ENCODE results near the gene GLCE. TPM values are rescaled to one million over a fixed set of nuclear protein-coding genes. Genes with fewer than 3 reads are reported as not detected.

Gene GLCE
- total and polyA plus RNA-seq, 9 of the 15 experiments (the other 6 are each of a cell fraction or from before 2014, with no cell fraction given), result 4.6 to 12.3 (median 10.6) TPM

DNA sequence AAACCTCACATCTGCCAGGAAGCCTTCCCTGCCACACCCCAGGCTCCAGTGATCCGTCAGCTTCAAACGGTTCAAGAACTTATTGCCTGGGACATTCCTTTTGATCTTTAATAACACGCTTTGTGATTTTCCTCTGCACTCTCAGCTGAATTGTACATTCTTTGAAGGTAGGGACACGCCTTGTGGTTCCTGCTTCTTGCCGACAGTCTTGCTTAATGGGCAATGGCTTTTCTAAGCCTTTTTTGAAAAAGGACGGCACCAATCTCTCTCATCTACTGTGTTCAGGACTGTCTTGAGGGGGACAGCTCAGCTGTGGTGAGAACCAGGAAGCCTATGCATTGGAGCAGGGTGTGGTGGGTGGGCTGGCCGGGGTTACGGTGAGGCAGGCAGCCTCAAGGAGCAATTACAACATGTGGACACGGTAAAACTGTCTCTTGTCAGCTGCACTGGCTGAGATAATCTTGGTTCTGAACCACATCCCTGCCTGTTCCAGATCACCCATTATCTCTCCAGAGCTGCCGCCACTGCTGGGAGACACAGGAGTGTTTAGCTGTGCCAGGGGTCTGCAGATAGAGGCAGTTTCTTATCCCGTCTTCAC, 46.0 kb upstream of the GLCE start (continued):
- no peak for TF ChIP-seq ARID4B (CRISPR knock-in tag; IDR thresholded peaks at IDR 0.05)
- no peak for TF ChIP-seq NCOA1 (IDR thresholded peaks at IDR 0.05; ENCODE audit: low read depth)
- TF ChIP-seq, protein P1, sequence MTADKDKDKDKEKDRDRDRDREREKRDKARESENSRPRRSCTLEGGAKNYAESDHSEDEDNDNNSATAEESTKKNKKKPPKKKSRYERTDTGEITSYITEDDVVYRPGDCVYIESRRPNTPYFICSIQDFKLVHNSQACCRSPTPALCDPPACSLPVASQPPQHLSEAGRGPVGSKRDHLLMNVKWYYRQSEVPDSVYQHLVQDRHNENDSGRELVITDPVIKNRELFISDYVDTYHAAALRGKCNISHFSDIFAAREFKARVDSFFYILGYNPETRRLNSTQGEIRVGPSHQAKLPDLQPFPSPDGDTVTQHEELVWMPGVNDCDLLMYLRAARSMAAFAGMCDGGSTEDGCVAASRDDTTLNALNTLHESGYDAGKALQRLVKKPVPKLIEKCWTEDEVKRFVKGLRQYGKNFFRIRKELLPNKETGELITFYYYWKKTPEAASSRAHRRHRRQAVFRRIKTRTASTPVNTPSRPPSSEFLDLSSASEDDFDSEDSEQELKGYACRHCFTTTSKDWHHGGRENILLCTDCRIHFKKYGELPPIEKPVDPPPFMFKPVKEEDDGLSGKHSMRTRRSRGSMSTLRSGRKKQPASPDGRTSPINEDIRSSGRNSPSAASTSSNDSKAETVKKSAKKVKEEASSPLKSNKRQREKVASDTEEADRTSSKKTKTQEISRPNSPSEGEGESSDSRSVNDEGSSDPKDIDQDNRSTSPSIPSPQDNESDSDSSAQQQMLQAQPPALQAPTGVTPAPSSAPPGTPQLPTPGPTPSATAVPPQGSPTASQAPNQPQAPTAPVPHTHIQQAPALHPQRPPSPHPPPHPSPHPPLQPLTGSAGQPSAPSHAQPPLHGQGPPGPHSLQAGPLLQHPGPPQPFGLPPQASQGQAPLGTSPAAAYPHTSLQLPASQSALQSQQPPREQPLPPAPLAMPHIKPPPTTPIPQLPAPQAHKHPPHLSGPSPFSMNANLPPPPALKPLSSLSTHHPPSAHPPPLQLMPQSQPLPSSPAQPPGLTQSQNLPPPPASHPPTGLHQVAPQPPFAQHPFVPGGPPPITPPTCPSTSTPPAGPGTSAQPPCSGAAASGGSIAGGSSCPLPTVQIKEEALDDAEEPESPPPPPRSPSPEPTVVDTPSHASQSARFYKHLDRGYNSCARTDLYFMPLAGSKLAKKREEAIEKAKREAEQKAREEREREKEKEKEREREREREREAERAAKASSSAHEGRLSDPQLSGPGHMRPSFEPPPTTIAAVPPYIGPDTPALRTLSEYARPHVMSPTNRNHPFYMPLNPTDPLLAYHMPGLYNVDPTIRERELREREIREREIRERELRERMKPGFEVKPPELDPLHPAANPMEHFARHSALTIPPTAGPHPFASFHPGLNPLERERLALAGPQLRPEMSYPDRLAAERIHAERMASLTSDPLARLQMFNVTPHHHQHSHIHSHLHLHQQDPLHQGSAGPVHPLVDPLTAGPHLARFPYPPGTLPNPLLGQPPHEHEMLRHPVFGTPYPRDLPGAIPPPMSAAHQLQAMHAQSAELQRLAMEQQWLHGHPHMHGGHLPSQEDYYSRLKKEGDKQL (CRISPR knock-in tag; IDR thresholded peaks at IDR 0.05; ENCODE audit: borderline replicate concordance), result no peak
- TF ChIP-seq, protein P2, sequence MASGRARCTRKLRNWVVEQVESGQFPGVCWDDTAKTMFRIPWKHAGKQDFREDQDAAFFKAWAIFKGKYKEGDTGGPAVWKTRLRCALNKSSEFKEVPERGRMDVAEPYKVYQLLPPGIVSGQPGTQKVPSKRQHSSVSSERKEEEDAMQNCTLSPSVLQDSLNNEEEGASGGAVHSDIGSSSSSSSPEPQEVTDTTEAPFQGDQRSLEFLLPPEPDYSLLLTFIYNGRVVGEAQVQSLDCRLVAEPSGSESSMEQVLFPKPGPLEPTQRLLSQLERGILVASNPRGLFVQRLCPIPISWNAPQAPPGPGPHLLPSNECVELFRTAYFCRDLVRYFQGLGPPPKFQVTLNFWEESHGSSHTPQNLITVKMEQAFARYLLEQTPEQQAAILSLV (tag; IDR thresholded peaks at IDR 0.05), result no peak
- no peak for TF ChIP-seq BCL6 (CRISPR knock-in tag; IDR thresholded peaks at IDR 0.05)
- TF ChIP-seq TAF15 (IDR thresholded peaks at IDR 0.05; ENCODE audit: low read depth, low read length), result no peak
- no peak for TF ChIP-seq HNRNPL (IDR thresholded peaks at IDR 0.05; ENCODE audit: low read depth, low read length)
- TF ChIP-seq, protein P3, sequence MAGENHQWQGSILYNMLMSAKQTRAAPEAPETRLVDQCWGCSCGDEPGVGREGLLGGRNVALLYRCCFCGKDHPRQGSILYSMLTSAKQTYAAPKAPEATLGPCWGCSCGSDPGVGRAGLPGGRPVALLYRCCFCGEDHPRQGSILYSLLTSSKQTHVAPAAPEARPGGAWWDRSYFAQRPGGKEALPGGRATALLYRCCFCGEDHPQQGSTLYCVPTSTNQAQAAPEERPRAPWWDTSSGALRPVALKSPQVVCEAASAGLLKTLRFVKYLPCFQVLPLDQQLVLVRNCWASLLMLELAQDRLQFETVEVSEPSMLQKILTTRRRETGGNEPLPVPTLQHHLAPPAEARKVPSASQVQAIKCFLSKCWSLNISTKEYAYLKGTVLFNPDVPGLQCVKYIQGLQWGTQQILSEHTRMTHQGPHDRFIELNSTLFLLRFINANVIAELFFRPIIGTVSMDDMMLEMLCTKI (IDR thresholded peaks at IDR 0.05; ENCODE audit: partially characterized antibody), result no peak
- no peak for TF ChIP-seq BRCA1 (IDR thresholded peaks at IDR 0.05)
- TF ChIP-seq BRCA1 (CRISPR knock-in tag; IDR thresholded peaks at IDR 0.05), result no peak
- TF ChIP-seq, protein P4, sequence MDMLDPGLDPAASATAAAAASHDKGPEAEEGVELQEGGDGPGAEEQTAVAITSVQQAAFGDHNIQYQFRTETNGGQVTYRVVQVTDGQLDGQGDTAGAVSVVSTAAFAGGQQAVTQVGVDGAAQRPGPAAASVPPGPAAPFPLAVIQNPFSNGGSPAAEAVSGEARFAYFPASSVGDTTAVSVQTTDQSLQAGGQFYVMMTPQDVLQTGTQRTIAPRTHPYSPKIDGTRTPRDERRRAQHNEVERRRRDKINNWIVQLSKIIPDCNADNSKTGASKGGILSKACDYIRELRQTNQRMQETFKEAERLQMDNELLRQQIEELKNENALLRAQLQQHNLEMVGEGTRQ (CRISPR knock-in tag; IDR thresholded peaks at IDR 0.05), result no peak
- TF ChIP-seq, protein P5, sequence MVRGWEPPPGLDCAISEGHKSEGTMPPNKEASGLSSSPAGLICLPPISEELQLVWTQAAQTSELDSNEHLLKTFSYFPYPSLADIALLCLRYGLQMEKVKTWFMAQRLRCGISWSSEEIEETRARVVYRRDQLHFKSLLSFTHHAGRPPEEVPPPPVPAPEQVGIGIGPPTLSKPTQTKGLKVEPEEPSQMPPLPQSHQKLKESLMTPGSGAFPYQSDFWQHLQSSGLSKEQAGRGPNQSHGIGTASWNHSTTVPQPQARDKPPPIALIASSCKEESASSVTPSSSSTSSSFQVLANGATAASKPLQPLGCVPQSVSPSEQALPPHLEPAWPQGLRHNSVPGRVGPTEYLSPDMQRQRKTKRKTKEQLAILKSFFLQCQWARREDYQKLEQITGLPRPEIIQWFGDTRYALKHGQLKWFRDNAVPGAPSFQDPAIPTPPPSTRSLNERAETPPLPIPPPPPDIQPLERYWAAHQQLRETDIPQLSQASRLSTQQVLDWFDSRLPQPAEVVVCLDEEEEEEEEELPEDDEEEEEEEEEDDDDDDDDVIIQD (CRISPR knock-in tag; IDR thresholded peaks at IDR 0.05), result no peak
- TF ChIP-seq ERF (CRISPR knock-in tag; IDR thresholded peaks at IDR 0.05), result 0 out of 2 replicates have a peak, but pooled peaks have one; percentile 64
